HG02943 (cell line): ENCODE results near the gene GDI1.

Experiments
- ATAC-seq: cut with Tn5 transposase; IDR thresholded peaks from one replicate; pipeline ENCODE4 v1.9.1; 2021; ENCODE audit warnings: mild to moderate bottlenecking, low read depth, moderate library complexity; ENCODE audit not compliant: unreplicated experiment

Gene GDI1

GRCh38 chrX:154477891-154478477 lies 41.0 kb downstream of the GDI1 start:
- ATAC-seq: no peak

- peak; percentile 81 for ATAC-seq
These were observed 42.0 kb downstream of the GDI1 start, which contains the start of gene LAGE3 for GRCh38 chrX:154478728-154479622. Gene LAGE3 (minus strand): TSS chrX:154479281. CDS start chrX:154478915, 366 bp downstream.

- ATAC-seq: no peak
These were observed 44.2 kb downstream of the GDI1 start for GRCh38 chrX:154481195-154481594.

GRCh38 chrX:154481911-154482601 lies 45.1 kb downstream of the GDI1 start:
- ATAC-seq: no peak

- no peak for ATAC-seq
These were observed 45.8 kb downstream of the GDI1 start for GRCh38 chrX:154482786-154483185.

- ATAC-seq: no peak
These were observed 46.4 kb downstream of the GDI1 start for GRCh38 chrX:154483325-154483724.

- no peak for ATAC-seq
These were observed 47.5 kb downstream of the GDI1 start for GRCh38 chrX:154484255-154485149.

GRCh38 chrX:154485150-154486051 lies 48.4 kb downstream of the GDI1 start:
- no peak for ATAC-seq

- ATAC-seq: no peak
These were observed 49.1 kb downstream of the GDI1 start for GRCh38 chrX:154486052-154486395.

- no peak for ATAC-seq
These were observed 49.6 kb downstream of the GDI1 start, which contains the start of gene UBL4A for GRCh38 chrX:154486396-154487207. Gene UBL4A (minus strand): TSS chrX:154486615. CDS start chrX:154486584, 31 bp downstream.

- ATAC-seq: no peak
These were observed 50.8 kb downstream of the GDI1 start for GRCh38 chrX:154487518-154488290.

- no peak for ATAC-seq
These were observed 51.6 kb downstream of the GDI1 start for GRCh38 chrX:154488336-154489075.

GRCh38 chrX:154489182-154489581 lies 52.2 kb downstream of the GDI1 start:
- no peak for ATAC-seq

GRCh38 chrX:154490021-154490413 lies 53.1 kb downstream of the GDI1 start:
- ATAC-seq: peak; percentile 32

GRCh38 chrX:154490414-154491083 lies 53.6 kb downstream of the GDI1 start, which contains the start of gene SLC10A3:
Gene SLC10A3 (minus strand): TSS chrX:154490629. CDS start chrX:154488940, 1,689 bp downstream.
- ATAC-seq: peak; percentile 66
